ES-I3 (cell line): Measurements from ENCODE around the gene AP2B1.
"Not testable (repeated sequence)": the region's sequence is repeated elsewhere in the genome, so short reads cannot be mapped to it uniquely, and the experiment has no call there.

Experiments
- H3K36me3 ChIP-seq: 2 replicates; pipeline ENCODE4 v1.6.1; 2013; ENCODE audit warnings: mild to moderate bottlenecking, low read length, control low read depth, moderate library complexity; ENCODE audit not compliant: insufficient read depth
- H3K4me1 ChIP-seq: 2 replicates; pipeline ENCODE4 v1.6.1; 2013; ENCODE audit warnings: mild to moderate bottlenecking, control low read depth, low read length; ENCODE audit not compliant: insufficient read depth
- H3K9ac ChIP-seq: 2 replicates; pipeline ENCODE4 v1.6.1; 2013; ENCODE audit warnings: low read depth, mild to moderate bottlenecking, low read length, moderate library complexity
- H3K9me3 ChIP-seq: 2 replicates; pipeline ENCODE4 v1.6.1; 2013; ENCODE audit warnings: mild to moderate bottlenecking, low read length, moderate library complexity; ENCODE audit not compliant: control insufficient read depth, insufficient read depth

AP2B1 gene

DNA sequence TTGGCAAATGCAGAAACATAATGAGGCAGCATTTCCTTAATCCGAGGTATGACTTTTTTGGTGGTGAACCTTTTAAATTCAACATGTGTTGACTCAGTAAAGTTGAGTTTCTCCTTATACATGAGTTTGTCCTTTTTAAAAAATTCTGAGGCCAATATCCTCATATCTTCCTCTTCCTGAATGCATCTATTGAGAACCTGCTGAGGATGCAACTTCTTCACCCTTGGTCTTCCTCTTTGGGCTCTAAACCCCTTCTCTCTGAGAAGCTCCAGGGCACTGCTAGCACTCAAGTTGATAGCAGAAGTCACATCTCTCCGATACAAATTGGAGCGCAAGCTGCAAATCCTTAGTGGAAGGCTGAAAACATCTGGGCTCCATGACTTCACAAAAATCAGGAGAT is 29.8 kb upstream of the AP2B1 start:
- no peaks in the 10 kb centered on the region for H3K9me3 ChIP-seq
- H3K4me1 ChIP-seq, result 0 out of 2 replicates have a peak, but pooled peaks cover 4% of the 10 kb centered on the region
- no peak overlapping the region for H3K9ac ChIP-seq
- no peaks in the 10 kb centered on the region for H3K36me3 ChIP-seq

DNA sequence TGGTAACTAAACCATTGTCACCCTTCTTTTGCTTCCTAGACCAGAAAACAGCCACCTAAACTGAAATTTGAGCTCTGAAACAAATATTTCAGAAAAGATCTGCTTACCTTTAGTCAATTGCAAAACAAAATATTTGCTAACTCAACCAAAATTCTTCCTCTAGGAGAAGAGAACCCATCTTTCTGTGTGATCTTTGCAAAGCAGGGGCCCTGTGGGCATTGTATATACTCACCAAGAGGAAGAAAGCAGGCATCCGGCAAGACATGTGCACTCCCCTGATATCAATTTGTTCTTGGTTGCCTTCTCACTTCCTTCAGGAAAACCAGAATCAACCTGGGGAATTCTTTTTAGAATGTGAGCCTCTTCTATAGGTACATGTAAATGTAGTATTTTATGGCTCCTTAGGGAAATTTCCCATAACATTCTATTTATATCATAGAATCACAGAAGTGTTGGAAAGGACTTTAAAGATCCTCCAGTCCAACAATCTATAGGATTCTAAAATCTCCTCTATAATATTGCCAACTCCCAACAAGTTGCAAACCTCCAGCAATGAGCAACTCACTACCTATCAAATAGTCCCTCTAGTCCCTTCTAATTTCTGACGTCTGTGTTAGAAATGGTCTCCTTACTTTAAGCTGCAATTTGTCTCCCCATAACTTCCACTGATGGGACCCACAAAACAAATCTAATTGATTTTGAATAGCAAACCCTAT is 27.5 kb upstream of the AP2B1 start:
- Histone ChIP-seq H3K4me1 (no peaks in the 10 kb centered on the region), H3K36me3 (no peaks in the 10 kb centered on the region), H3K9me3 (no peaks in the 10 kb centered on the region), H3K9ac (no peak overlapping the region)

DNA sequence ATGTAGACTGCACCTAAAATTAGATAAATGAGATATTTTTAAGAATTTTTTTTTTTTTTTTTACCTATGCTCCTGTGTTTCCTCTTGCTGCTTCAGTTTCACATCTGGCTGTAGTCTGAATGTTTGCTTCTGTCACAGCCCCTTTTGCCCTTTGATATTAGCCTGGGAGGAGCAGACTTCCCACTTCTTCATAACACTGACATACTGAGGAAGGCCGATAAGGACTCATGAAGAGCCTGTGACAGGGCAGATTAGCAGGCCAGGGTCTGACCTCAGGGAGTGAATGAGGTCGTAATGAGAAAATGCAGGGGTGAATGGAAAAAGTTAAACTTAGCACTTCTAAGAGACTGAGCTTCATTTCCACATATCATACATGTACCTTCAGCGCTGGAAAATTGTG is 26.4 kb upstream of the AP2B1 start, which contains the start of gene SLFN14:
Gene SLFN14 (minus strand): TSS at position 117 of the 400 bp plus-strand sequence. CDS start 2,757 bp downstream, outside the sequence.
- Histone ChIP-seq H3K9ac (no peak within 1 kb of the TSS), H3K9me3 (no peaks in the 10 kb centered on the region), H3K36me3 (no peaks in the 10 kb centered on the region), H3K4me1 (no peaks in the 10 kb centered on the region)

DNA sequence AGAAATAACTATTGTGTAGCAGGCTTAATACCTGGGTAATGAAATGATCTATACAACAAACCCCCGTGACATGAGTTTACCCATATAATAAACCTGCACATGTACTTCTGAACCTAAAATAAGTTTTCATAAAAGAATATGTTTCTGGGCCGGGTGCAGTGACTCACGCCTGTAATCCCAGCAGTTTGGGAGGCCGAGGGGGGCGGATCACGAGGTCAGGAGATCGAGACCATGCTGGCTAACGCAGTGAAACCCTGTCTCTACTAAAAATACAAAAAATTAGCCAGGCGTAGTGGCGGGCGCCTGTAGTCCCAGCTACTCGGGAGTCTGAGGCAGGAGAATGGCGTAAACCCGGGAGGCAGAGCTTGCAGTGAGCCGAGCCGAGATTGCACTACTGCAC is 23.9 kb upstream of the AP2B1 start:
- H3K9me3 ChIP-seq, H3K9ac ChIP-seq, H3K36me3 ChIP-seq, H3K4me1 ChIP-seq: not testable (repeated sequence)

DNA sequence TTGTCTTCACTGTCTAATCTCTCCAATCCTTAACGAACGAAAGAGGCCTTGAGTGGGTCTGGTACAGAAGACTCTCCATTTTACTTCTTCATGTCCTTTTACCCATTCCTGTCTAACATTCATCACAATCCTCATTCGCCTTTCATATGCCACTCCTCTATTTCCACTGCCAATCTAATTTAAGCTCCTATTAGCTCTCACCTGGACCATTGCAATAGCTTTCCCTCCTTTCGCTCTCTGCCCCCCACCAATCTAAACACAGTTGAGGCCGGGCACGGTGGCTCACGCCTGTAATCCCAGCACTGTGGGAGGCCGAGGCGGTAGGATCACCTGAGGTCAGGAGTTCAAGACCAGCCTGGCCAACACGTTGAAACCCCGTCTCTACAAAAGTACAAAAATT is 20.2 kb upstream of the AP2B1 start:
- H3K36me3 ChIP-seq, result no peaks in the 10 kb centered on the region
- H3K9me3 ChIP-seq, result no peaks in the 10 kb centered on the region
- H3K4me1 ChIP-seq, result peaks cover 7% of the 10 kb centered on the region
- H3K9ac ChIP-seq, result peak overlapping the region; percentile 89; the same call in 1 of the 2 replicates

DNA sequence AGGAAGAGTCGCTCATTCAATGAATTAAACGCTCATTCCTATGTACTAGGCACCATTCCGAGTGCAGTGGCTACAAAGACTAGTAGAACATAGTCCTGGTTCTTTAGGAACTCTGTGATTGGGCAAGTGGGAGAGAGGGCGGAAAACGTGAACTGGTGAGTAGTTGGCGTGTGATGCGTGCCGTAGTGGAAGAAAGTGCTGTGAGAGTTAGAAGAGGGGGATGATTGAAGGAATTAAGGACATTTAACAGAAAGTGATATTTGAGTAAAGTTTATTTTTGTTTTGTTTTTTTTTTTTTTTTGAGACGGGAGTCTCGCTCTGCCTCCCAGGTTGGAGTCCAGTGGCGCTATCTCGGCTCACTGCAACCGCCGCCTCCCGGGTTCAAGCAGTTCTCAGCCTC is 18.6 kb upstream of the AP2B1 start:
- H3K4me1 ChIP-seq, result peaks cover 7% of the 10 kb centered on the region
- no peaks in the 10 kb centered on the region for H3K36me3 ChIP-seq
- peak overlapping the region; percentile 89 for H3K9ac ChIP-seq
- H3K9me3 ChIP-seq, result no peaks in the 10 kb centered on the region

DNA sequence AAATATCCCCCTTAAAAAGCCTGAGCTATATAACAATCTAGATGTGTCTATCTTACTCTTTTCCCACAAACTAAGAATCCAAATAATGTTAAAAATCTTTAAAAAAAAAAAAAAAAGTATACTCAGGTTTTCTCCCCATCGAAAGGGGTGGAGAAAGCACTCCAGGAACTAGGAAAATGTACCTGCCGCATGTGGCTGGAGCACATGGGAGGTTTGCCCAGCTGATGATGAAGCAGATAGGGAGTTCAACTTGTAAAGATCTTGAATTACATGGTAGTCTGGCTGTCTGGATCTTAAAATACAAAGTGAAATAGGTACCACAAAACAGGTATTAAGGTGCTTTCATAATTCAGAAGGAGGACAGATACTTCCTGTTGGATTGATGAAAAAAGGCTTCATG is 17.7 kb upstream of the AP2B1 start:
- Histone ChIP-seq H3K9me3 (no peaks in the 10 kb centered on the region), H3K4me1 (peaks cover 7% of the 10 kb centered on the region), H3K9ac (no peak overlapping the region; the same call in 1 of the 2 replicates), H3K36me3 (no peaks in the 10 kb centered on the region)

DNA sequence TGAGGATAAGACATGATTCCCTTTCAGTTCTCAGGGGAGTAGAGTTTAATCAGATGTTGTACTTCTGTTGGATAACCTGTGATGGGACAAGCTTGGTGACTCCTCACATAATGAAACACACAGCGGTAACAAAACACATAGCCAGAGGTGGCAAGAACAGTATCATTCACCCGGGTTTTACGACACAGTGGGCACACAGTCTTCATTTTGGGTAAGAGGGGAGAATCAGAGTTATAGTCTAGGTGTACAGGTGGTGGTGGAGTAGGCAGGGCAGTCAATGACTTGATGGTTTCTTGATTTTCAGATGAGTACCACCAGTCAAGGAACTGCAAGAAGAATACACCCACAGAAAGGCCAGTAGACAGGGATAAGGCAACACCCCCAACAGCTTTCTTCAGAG is 11.4 kb upstream of the AP2B1 start:
- H3K4me1 ChIP-seq, result peaks cover 4% of the 10 kb centered on the region; the same call in 1 of the 2 replicates
- no peak overlapping the region for H3K9ac ChIP-seq
- H3K9me3 ChIP-seq, result no peaks in the 10 kb centered on the region
- H3K36me3 ChIP-seq, result no peaks in the 10 kb centered on the region; the same call in 1 of the 2 replicates

DNA sequence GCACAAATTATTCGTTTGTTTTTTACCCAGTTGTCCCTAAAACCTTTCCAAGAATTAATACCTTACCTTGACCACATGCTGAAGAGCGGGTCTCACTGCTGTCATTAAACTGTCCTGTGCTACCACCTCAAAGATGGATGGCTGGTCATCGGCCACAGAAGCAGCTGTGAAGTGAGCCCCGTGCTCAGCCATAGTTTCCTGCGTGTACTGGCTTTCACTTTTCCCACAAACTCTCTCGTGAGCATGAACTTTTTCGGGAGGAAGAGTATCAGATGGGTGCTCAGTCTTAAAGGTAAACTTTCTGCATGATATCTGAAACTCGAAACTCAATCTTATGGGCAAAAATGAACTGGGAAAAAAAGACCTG is 9.3 kb upstream of the AP2B1 start:
- H3K9me3 ChIP-seq, result no peaks in the 10 kb centered on the region
- H3K9ac ChIP-seq, result peak overlapping the region; percentile 86
- H3K4me1 ChIP-seq, result peaks cover 4% of the 10 kb centered on the region; the same call in 1 of the 2 replicates
- no peaks in the 10 kb centered on the region; the same call in 1 of the 2 replicates for H3K36me3 ChIP-seq

DNA sequence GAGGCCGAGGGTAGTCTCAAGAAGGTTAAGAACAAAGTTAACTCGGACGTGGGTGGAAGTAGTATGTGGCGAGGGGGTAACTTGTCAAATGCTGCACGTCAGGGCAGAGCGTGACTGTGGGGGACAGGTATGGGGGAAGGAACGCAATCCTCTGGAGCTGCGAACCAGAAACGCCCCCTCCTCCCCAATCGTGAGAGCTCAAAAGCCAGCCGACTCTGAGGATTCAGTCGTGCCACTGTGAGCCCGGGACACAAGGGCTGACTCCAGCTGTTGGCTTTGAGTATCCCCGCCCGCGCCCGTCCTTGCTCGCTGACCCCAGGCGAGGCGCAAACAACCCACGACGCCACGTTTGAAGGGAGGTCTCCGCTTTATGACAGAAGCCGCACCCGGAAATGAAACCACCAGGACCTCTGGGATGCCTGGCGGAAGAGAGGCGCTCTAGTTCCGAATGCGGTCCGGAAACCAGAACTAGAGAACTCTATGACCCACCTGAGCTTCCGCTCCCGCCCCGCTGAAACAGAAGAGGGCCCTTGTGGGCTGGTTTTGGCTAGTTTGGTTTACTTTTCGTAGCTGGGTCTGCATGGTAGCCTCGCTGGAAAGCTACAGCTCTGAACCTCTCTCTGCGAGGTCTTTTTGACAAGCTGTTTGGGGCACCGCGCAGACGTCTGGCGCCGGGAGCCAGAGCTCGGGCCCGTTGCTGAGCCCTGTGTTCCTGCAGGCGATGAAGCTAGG is 8.8 kb upstream of the AP2B1 start, which contains the start of gene PEX12:
Gene PEX12 (minus strand): TSS at position 375 of the 732 bp plus-strand sequence. CDS start 550 bp downstream, outside the sequence.
- Histone ChIP-seq H3K9ac (peak within 1 kb of the TSS; percentile 86), H3K9me3 (no peaks in the 10 kb centered on the region), H3K4me1 (peaks cover 4% of the 10 kb centered on the region; the same call in 1 of the 2 replicates), H3K36me3 (no peaks in the 10 kb centered on the region; the same call in 1 of the 2 replicates)

DNA sequence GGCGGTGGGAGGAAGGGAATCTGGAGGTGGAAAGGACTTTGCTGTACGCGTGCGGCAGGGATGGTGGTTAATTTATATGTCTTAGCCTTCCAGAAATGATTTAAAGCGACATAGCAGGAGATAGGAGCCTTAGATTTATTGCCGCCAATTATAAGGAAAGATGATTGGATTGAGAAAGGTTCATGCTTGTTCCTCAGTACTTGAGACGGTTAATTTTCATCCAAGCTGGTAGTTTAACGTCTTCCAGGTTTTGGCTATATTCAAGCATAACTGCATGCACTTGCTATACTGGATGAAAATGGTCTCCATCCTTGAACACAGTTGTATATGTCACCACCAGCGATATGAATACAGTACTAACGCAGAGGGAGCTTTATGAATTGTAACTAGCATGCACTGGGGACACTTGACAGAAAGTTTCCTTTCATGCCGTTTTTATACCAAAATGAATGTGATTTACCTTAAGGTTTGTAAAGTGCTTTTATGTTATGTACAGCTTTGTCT is 8.1 kb upstream of the AP2B1 start:
- H3K9me3 ChIP-seq, result no peaks in the 10 kb centered on the region
- peaks cover 4% of the 10 kb centered on the region; the same call in 1 of the 2 replicates for H3K4me1 ChIP-seq
- H3K36me3 ChIP-seq, result no peaks in the 10 kb centered on the region; the same call in 1 of the 2 replicates
- H3K9ac ChIP-seq, result peak overlapping the region; percentile 86

DNA sequence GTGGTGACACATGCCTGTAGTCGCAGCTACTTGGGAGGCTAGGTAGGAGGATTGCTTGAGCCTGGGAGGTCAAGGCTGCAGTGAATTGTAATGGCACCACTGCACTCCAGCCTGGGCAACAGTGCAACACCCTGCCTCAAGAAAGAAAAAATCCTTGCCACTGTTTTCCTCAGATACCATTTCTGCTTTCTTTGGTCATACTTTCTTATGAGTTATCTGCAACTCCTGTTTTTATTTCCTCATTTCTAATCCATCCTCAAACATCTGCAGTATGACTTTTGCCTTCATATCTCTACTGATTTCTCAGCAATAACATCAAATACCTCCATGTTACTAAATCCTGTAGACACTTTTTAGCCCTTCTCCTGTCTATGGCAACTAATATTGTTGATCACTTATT is 3.1 kb upstream of the AP2B1 start:
- 0 out of 2 replicates have a peak, but pooled peaks cover 6% of the 10 kb centered on the region for H3K4me1 ChIP-seq
- no peaks in the 10 kb centered on the region for H3K36me3 ChIP-seq
- no peaks in the 10 kb centered on the region for H3K9me3 ChIP-seq
- no peak overlapping the region for H3K9ac ChIP-seq

DNA sequence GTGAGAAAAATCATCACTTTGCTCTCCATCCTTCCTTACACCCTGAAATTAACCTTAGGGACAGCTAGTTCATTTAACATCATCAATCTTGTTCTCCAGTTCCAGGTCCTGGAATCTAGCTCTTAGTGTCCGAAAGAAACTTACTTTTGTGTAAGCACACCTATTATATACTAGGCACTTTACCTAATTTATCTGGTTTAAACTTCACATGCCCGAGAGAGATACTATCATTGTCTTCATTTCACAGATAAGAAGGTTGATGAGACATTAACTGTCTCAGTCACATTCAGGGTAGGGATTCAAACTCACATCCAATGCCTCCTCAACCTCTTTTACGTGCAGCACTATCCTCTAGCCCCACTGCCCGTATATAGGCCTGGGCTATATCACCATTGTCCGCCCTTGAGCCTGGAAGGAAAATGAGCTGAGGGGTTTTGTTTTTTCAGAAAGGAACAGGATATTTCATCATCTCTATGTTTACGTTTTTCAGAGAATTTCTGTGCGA is 501 bp upstream of the AP2B1 start:
- Histone ChIP-seq H3K4me1 (peaks cover 12% of the 10 kb centered on the region), H3K36me3 (no peaks in the 10 kb centered on the region), H3K9ac (peak overlapping the region; percentile 98), H3K9me3 (no peaks in the 10 kb centered on the region)

DNA sequence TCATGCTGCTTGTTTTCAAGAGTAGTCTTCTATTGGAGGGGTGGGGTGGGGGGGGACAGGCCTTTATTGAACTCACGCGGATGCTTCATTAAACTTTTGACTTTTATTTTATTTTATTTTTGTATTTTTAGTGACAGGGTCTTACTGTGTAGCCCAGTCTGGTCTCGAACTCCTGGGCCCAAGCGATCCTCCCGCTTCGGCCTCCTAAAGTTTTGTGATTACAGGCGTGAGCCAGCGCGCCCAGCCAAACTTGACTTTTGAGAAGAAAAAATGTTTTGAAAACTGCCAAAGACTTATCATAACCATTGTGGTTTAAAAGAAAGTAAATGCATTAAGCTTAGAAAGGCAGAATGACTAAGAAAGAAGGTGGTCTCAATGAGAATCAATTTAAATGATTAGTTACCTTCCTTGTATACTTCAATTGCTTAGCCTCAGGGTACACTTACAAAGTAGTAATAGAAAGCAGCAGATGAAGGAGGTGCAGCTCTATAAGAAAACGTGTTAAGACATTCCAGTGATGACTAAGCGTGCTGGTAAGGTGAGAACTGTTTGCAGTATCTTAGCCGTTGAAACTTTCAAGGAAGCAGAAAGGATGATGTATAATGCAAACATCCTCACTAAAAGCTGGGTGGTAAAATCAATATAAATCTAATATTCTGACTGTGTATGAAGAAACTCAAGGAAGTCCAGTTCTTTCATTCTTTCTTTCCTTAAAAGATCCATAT is 1.2 kb downstream of the AP2B1 start:
- Histone ChIP-seq H3K9ac (peak overlapping the region; percentile 98), H3K4me1 (peaks cover 12% of the 10 kb centered on the region)

More for the DNA sequence above, 1.2 kb downstream of the AP2B1 start:
- Histone ChIP-seq H3K9me3 (no peaks in the 10 kb centered on the region), H3K36me3 (no peaks in the 10 kb centered on the region)
